Stimulated activated CD4-positive, alpha-beta T cell treated with anti-CD3 and anti-CD28 coated beads, Interleukin-2, amount 100 ng/mL, for 24 hours (primary cell): ENCODE data around the gene TLR6.
A peak's percentile ranks its signal among the peaks of the same experiment; 100 is the strongest.

Experiments used
- DNase-seq, 2 donors: peaks; one replicate each; pipeline ENCODE4 v3.0.0-alpha.2; 2020

Gene TLR6

GRCh38 chr4:38867478-38868058 lies 11.0 kb upstream of the TLR6 start, which contains the start of gene FAM114A1:
FAM114A1 (plus strand) TSS chr4:38867806; CDS start chr4:38878079, 10,273 bp downstream.
- peak; percentile 35 to 50 for DNase-seq

GRCh38 chr4:38866973-38867477 lies 10.4 kb upstream of the TLR6 start:
- no peak for DNase-seq

DNA sequence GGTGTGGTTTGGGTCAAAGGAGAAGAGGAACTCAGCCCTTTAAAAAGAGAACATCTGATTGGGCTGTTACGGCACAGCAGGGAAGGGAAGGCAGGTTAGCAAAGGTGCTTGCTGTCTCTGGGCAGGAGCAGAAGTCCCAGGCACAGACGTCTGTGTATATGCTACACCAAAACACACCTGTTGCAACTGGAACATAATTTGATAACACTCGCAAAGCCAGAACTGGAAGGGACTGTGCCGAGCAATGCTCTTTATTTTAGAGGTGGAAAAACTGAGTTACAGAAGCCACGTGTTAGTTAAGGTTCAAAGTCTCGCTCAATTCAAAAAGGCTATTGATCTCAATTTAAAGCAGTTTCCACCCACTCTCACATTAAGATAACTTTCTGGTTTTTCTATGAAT lies 8.8 kb upstream of the TLR6 start:
- DNase-seq, result no peak

- no peak for DNase-seq
Observed at GRCh38 chr4:38861791-38862190, 5.2 kb upstream of the TLR6 start.

DNA sequence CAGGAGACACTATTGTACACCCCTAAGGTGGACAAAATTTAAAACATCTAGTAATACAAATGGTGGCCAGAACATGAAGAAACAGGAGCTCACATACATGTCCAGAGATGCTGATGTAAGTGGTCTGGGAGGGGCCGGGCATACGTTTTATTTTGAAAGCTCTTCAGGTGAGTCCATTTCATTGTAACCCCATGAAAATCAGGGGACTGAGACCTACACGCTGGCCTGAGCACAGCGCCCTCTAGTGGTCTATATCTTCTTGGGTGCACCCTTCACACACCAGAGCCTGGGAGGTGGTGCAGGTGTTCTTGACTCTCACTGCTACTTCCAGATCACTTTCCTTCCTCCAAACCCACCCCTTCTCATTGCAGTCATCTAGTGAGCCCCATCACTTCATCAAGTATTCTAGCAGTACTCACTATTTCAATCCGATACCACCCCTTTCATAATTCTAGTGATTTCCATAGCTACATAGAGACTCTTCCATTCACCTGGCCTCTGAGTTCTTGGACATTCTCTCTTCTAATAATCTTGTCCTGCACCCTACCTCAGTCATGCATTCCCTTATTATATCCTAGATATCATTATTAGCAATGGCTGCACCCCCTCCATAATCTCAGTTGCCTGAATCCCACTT lies 4.3 kb upstream of the TLR6 start:
- DNase-seq, result peak; percentile 60 to 65

DNA sequence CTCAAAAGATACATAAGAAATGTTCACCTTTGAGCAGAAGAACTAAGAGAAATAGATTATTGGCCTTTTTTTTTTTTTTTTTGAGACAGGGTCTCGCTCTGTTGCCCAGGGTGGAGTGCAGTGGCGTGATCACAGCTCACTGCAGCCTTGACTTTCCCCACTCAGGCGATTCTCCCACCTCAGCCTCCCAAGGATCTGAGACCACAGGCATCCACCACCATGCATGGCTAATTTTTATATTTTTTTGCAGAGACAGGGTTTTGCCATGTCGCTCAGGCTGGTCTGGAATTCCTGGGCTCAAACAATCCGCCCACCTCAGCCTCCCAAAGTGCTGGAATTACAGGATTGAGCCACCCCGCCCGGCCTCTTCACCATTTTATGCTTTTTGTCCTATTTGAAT lies 2.9 kb upstream of the TLR6 start:
- no peak for DNase-seq

DNA sequence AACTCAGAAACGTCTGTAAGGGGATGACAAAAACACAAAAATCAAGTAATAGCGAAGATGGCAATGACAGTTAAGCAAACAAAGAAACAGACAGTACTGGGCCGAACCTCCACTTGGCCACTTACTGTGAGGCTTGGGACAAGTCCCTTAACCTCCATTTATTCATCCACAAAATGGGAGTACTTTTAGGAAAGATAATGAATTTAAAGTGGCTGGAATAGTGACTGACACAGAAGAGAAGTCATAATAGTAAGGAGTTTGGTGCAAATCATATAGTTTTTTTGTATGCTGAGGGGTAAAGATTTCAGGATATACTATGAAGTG lies 1.4 kb upstream of the TLR6 start:
- no peak for DNase-seq

- DNase-seq, result peak; percentile 26 to 49
Observed at GRCh38 chr4:38857354-38858096, 908 bp upstream of the TLR6 start.

DNA sequence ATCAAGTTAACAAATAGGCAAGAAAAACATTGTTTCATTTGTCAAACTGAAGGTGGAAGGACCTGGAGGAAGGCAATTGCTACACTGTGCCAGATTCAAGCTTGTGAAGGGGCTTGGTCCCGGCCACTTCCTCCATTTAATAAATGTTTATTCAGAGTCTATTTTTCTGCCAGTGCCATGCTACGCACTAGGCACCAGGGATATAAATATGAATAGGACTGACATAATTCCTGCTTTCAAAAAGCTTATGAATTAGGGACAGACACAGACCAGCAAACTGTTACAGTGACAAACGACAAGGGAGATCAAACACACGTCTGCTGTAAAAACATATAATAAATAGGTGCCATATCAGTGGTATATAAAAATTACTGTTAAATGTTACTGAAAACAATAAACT lies 571 bp downstream of the TLR6 start:
- DNase-seq, result no peak

GRCh38 chr4:38855466-38855865 lies 1.2 kb downstream of the TLR6 start:
- no peak for DNase-seq

GRCh38 chr4:38846015-38846414 lies 10.6 kb downstream of the TLR6 start:
- no peak for DNase-seq

- no peak for DNase-seq
Observed at GRCh38 chr4:38842994-38843393, 13.6 kb downstream of the TLR6 start.

- DNase-seq, result no peak
Observed at GRCh38 chr4:38837849-38838248, 18.8 kb downstream of the TLR6 start.

DNA sequence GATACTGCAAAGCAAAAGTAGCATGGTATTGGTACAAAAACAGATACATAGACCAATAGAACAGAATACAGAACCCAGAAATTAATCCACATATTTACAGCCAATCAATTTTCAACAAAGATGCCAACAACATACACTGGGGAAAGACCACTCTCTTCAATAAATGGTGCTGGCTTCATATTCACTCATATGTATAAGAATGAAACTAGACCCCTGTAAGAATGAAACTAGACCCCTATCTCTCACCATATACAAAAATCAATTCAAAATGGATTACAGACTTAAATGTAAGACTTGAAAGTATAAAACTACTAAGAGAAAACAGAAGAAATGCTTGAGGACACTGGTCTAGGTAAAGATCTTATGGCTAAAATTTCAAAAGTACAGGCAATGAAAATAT lies 19.3 kb downstream of the TLR6 start:
- no peak for DNase-seq

DNA sequence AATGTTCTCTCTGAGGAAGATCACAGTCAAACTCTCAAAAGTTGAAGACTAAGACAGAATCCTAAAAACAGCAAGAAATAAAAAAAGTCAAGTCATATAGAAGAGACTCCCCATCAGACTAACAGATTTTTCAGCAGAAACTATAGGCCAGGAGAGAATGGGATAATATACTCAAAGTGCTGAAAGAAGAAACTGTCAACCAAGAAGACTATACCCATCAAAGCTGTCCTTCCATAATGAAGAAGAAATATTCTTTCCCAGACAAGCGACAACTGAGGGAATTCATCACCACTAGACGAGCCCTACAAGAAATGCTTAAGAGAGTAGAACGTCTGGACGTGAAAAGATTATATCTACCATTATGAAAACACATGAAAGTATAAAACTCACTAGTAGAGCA lies 22.0 kb downstream of the TLR6 start:
- DNase-seq, result no peak

GRCh38 chr4:38832624-38833528 lies 23.7 kb downstream of the TLR6 start:
- DNase-seq, result peak in 1 of 2 donors; percentile 5

- no peak for DNase-seq
Observed at GRCh38 chr4:38832206-38832605, 24.4 kb downstream of the TLR6 start.

GRCh38 chr4:38831653-38832052 lies 25.0 kb downstream of the TLR6 start:
- DNase-seq, result no peak

GRCh38 chr4:38829237-38829636 lies 27.4 kb downstream of the TLR6 start:
- DNase-seq, result no peak

GRCh38 chr4:38823766-38824165 lies 32.9 kb downstream of the TLR6 start:
- no peak for DNase-seq

DNA sequence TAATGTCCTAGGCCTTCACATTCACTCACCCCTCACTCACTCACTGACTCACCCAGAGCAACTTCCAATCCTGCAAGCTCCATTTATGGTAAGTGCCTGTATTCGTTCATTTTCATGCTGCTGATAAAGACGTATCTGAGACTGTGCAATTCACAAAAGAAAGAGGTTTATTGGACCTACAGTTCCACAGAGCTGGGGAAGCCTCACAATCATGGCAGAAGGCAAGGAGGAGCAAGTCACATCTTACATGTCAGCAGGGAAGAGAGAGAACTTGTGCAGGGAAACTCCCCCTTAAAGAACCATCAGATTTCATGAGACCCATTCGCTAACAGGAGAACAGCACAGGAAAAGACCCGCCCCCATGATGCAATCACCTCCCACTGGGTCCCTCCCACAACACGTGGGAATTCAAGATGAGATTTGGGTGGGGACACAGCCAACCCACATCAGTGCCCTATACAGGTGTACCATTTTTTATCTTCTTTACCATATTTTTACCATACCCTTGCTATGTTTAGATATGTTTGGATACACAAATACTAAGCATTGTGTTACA lies 33.8 kb downstream of the TLR6 start:
- no peak for DNase-seq

DNA sequence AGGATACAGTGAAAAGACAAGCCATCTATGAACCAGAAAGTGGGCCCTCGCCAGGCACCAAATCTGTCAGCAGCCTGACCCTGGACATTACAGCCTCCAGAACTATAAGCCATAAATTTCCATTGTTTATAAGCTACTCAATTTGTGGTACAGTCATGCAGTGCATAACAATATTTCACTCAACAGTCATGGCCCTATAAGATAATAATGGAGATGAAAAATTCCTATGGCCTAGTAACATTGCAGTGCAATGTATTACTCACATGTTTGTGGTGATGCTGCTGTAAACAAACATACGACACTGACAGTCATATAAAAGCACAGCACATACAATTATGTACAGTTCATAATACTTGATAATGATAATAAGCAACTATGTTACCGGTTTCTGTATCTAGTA lies 34.9 kb downstream of the TLR6 start:
- no peak for DNase-seq
